K562 (cell line): ENCODE measurements around the gene FDX2. TPM values are rescaled to one million over a fixed set of nuclear protein-coding genes. Genes with fewer than 3 reads are reported as not detected.

Experiments
- ATAC-seq: fragments of 200-7000 bp; cut with Tn5 transposase; 3 replicates; pipeline ENCODE4 v1.9.1; 2020; ENCODE audit warnings: moderate library complexity
- BruUV-seq: library from RNA; stranded (reverse); fragments of 400-500 nt; replicated peaks from 2 replicates; lab custom pipeline; 2021; lab: Mats Ljungman, UMichigan
- CTCF ChIA-PET: fragments of 300-600 bp; formaldehyde crosslinking; extraction: SDS; loops from one replicate; lab custom pipeline; 2021; ENCODE audit warnings: low intra/inter-chr PET ratio; lab: Yijun Ruan, JAX
- POLR2A ChIA-PET: fragments of 300-600, 350-650 bp; sonication (Branson Sonifier 250); formaldehyde crosslinking; extraction: SDS; loops from one replicate; lab custom pipeline; 2021; ENCODE audit warnings: antibody characterized with exemption, inconsistent platforms; lab: Yijun Ruan, JAX
- DNase-seq, 4 experiments: peaks; one replicate each; pipeline versions ENCODE4 v3.0.0 to v3.0.0-alpha.2; 2011 to 2018; ENCODE audit warnings: low spot score in 3 of 4, mixed read lengths in 3 of 4; ENCODE audit errors: extremely low read depth in 1 of 4
- FAIRE-seq: peaks from 2 replicates; lab custom pipeline; 2011; peaks lifted over from hg19 to GRCh38; lab: Jason Lieb, UNC
- H2AFZ ChIP-seq: 2 replicates; pipeline ENCODE4 v1.6.0; 2011; ENCODE audit warnings: low read depth, low read length, control low read depth, inconsistent platforms
- H3K27ac ChIP-seq: fragments of 200-600 bp; 3 replicates; pipeline ENCODE4 v1.8.0; 2011; ENCODE audit warnings: low read depth, mild to moderate bottlenecking, control low read depth, inconsistent platforms, low read length, moderate library complexity, mixed read lengths; ENCODE audit errors: extremely low read depth
- H3K27me3 ChIP-seq, 2 experiments: fragments of 300-600 bp in 1 of 2; 2 replicates in 1 of 2; 3 replicates in 1 of 2; pipeline versions ENCODE4 v1.6.0 to v1.8.0; 2011; ENCODE audit warnings: inconsistent platforms in 2 of 2, low read length in 2 of 2, mild to moderate bottlenecking in 1 of 2, mixed read lengths in 1 of 2, moderate library complexity in 1 of 2; ENCODE audit not compliant: control insufficient read depth in 2 of 2, insufficient read depth in 2 of 2
- H3K36me3 ChIP-seq: fragments of 300-600 bp; 3 replicates; pipeline ENCODE4 v1.8.0; 2011; ENCODE audit warnings: mild to moderate bottlenecking, low read length, inconsistent platforms; ENCODE audit not compliant: control insufficient read depth, insufficient read depth
- H3K4me1 ChIP-seq, 2 experiments: fragments of 200-600 bp in 1 of 2; replicated peaks in 1 of 2; 2 replicates in 1 of 2; 3 replicates in 1 of 2; pipeline versions ENCODE4 v1.5.1 to v1.8.0; 2011; ENCODE audit warnings: inconsistent platforms in 2 of 2, low read length in 2 of 2, mild to moderate bottlenecking in 1 of 2, mixed read lengths in 1 of 2, moderate library complexity in 1 of 2; ENCODE audit not compliant: control insufficient read depth in 2 of 2, insufficient read depth in 2 of 2
- H3K4me2 ChIP-seq: 2 replicates; pipeline ENCODE4 v1.6.1; 2011; ENCODE audit warnings: low read length, control low read depth, inconsistent platforms, mixed read lengths; ENCODE audit not compliant: insufficient read depth
- H3K4me3 ChIP-seq: fragments of 200-600 bp; sonication (generic), shearing (Covaris generic); 2 replicates; pipeline ENCODE4 v1.5.1; 2016; ENCODE audit warnings: control low read depth, inconsistent platforms
- H3K79me2 ChIP-seq: fragments of 200-600 bp; 3 replicates; pipeline ENCODE4 v1.8.0; 2011; ENCODE audit warnings: low read length, inconsistent platforms; ENCODE audit not compliant: control insufficient read depth, insufficient read depth
- H3K9ac ChIP-seq, 2 experiments: 2 replicates each; pipeline versions ENCODE4 v1.6.0 to v1.6.1; 2011; ENCODE audit warnings: low read depth in 2 of 2, low read length in 2 of 2, control low read depth in 1 of 2, inconsistent platforms in 1 of 2, mild to moderate bottlenecking in 1 of 2, mixed read lengths in 1 of 2; ENCODE audit not compliant: insufficient read depth in 1 of 2
- H3K9me1 ChIP-seq: one replicate; pipeline ENCODE4 v1.6.0; 2011; ENCODE audit warnings: inconsistent platforms, mild to moderate bottlenecking, low read length, moderate library complexity; ENCODE audit not compliant: control insufficient read depth, insufficient read depth
- H3K9me3 ChIP-seq: replicated peaks from 2 replicates; pipeline ENCODE4 v1.5.1; 2011; ENCODE audit warnings: low read depth, low read length, inconsistent platforms; ENCODE audit not compliant: control insufficient read depth, insufficient read depth
- H4K20me1 ChIP-seq: replicated peaks from 2 replicates; pipeline ENCODE4 v1.6.1; 2011; ENCODE audit warnings: low read length, inconsistent platforms, mixed read lengths; ENCODE audit not compliant: control insufficient read depth, insufficient read depth
- BCOR ChIP-seq: fragments of 450-650 bp; IDR thresholded peaks from 2 replicates; pipeline ENCODE4 v1.6.1; 2016
- BHLHE40 ChIP-seq: IDR thresholded peaks from 2 replicates; pipeline ENCODE4 v1.6.1; 2011; ENCODE audit warnings: low read length, improper control_type of control experiment
- BRCA1 ChIP-seq, 2 experiments: fragments of 450-650 bp in 1 of 2; sonication (generic) in 1 of 2; formaldehyde crosslinking in 1 of 2; IDR thresholded peaks; 2 replicates each; pipeline versions ENCODE4 v1.5.0 to v1.6.1; 2017 to 2020; ENCODE audit warnings: mild to moderate bottlenecking in 1 of 2, missing genetic modification reagents in 1 of 2
- FOXP4 ChIP-seq: sonication (generic); formaldehyde crosslinking; IDR thresholded peaks from 2 replicates; pipeline ENCODE4 v1.8.0; 2022; ENCODE audit warnings: mild to moderate bottlenecking, missing genetic modification reagents, borderline replicate concordance
- GABPB1 ChIP-seq: sonication (generic); formaldehyde crosslinking; IDR thresholded peaks from 2 replicates; pipeline ENCODE4 v1.8.0; 2022; ENCODE audit warnings: mild to moderate bottlenecking, missing genetic modification reagents
- HDAC1 ChIP-seq, 2 experiments: fragments of 450-650 bp; IDR thresholded peaks; 2 replicates each; pipeline ENCODE4 v1.6.1; 2016 to 2017; ENCODE audit warnings: inconsistent platforms in 1 of 2, mild to moderate bottlenecking in 1 of 2, moderate library complexity in 1 of 2
- HMBOX1 ChIP-seq: sonication (generic); IDR thresholded peaks from 2 replicates; pipeline ENCODE4 v1.6.1; 2016
- HNRNPK ChIP-seq: fragments of 200-400 bp; formaldehyde crosslinking; IDR thresholded peaks from one replicate; pipeline ENCODE4 v1.6.1; 2018; ENCODE audit warnings: mild to moderate bottlenecking, low read depth, low read length; ENCODE audit not compliant: poor library complexity, severe bottlenecking
- KAT8 ChIP-seq: fragments of 450-650 bp; IDR thresholded peaks from 2 replicates; pipeline ENCODE4 v1.6.1; 2016; ENCODE audit warnings: low read depth, mild to moderate bottlenecking
- NCOA6 ChIP-seq: fragments of 450-650 bp; IDR thresholded peaks from 2 replicates; pipeline ENCODE4 v1.6.1; 2017; ENCODE audit warnings: mild to moderate bottlenecking
- PHF21A ChIP-seq: fragments of 450-650 bp; IDR thresholded peaks from 2 replicates; pipeline ENCODE4 v1.6.1; 2017; ENCODE audit warnings: low read depth, borderline replicate concordance
- PYGO2 ChIP-seq: fragments of 450-650 bp; IDR thresholded peaks from 2 replicates; pipeline ENCODE4 v1.6.1; 2016; ENCODE audit warnings: mild to moderate bottlenecking, missing genetic modification characterization, moderate library complexity, missing compliant biosample characterization
- STAT5A ChIP-seq: IDR thresholded peaks from 2 replicates; pipeline ENCODE4 v1.6.1; 2012; ENCODE audit warnings: low read length, inconsistent platforms, borderline replicate concordance
- YY1 ChIP-seq, 3 experiments: IDR thresholded peaks; 2 replicates each; pipeline ENCODE4 v1.6.1; 2011; ENCODE audit warnings: low read length in 2 of 3, mild to moderate bottlenecking in 2 of 3, moderate library complexity in 2 of 3, borderline replicate concordance in 1 of 3, control low read depth in 1 of 3, low read depth in 1 of 3; ENCODE audit not compliant: insufficient read depth in 3 of 3, insufficient replicate concordance in 2 of 3, control insufficient read depth in 1 of 3, insufficient read length in 1 of 3; ENCODE audit errors: extremely low read depth in 1 of 3
- ZBTB9 ChIP-seq: fragments of 450-650 bp; formaldehyde crosslinking; IDR thresholded peaks from 2 replicates; pipeline ENCODE4 v1.4.0; 2020; ENCODE audit warnings: mild to moderate bottlenecking, moderate library complexity
- ZNF212 ChIP-seq: fragments of 450-650 bp; formaldehyde crosslinking; IDR thresholded peaks from 2 replicates; pipeline ENCODE4 v1.4.0; 2020; ENCODE audit warnings: mild to moderate bottlenecking
- WGBS: fragments of 100-300 bp; shearing (Covaris generic); methylation state at CpG from one replicate; pipeline ENCODE4 v1.1.6; 2016; ENCODE audit warnings: low coverage, mixed read lengths; ENCODE audit not compliant: insufficient coverage; ENCODE audit errors: missing lambda C conversion rate; 5-methylcytosine and 5-hydroxymethylcytosine counted together
- in situ Hi-C: fragments of 300-500 bp; cut with MboI; formaldehyde crosslinking; loops from 4 replicates; pipeline ENCODE4 v1.15.0; 2018; ENCODE audit warnings: inconsistent platforms, mixed read lengths
- intact Hi-C: fragments of 100-400 bp; cut with micrococcal nuclease; formaldehyde crosslinking; loops from 2 replicates; pipeline ENCODE4 v1.14.2; 2022
- polyA plus RNA-seq, 8 experiments: library from polyadenylated mRNA; depleted of rRNA in 4 of 8; stranded (reverse) in 5 of 8; unstranded in 3 of 8; fragments of >200 nt; fragmentation: Nextera tagmentation in 2 of 8; fragmentation: Illumina TruSeq in 1 of 8; extraction: Ambion mirVana in 2 of 8; extraction: Trizol in 1 of 8; gene quantifications; 2 replicates each; pipeline versions ENCODE4 v1.2.1 to v1.2.3, GENCODE V29; 2011 to 2014; ENCODE audit warnings: inconsistent platforms in 1 of 8, missing spikeins in 1 of 8
- total RNA-seq, 7 experiments: library from RNA; depleted of rRNA in 6 of 7; stranded (reverse); fragments of >200 nt in 6 of 7; fragmentation: Illumina TruSeq in 2 of 7; extraction: Trizol in 2 of 7; gene quantifications; 2 replicates each; pipeline versions ENCODE4 v1.2.1 to v1.2.3, GENCODE V29; 2011 to 2021; ENCODE audit warnings: low replicate concordance in 1 of 7

The FDX2 gene
- total and polyA plus RNA-seq, 9 of the 15 experiments (the other 6 are each of a cell fraction or from before 2014, with no cell fraction given): 2.5 to 49.8 (median 29.7) TPM

- DNase-seq: peak in 2 of 4 experiments; percentile 19 to 52
- ATAC-seq: no peak
- Histone ChIP-seq H3K36me3 (peaks cover 39% of the 10 kb centered on the region), H3K79me2 (peaks cover 83% of the 10 kb centered on the region), H3K9me1 (no peaks in the 10 kb centered on the region), H3K27ac (peak overlapping the region; percentile 96), H3K4me1 (peaks cover 24 to 91% of the 10 kb centered on the region in 2 experiments; a peak in 4 of 5 replicates), H2AFZ (peak overlapping the region; percentile 44), H3K4me3 (peak overlapping the region; percentile 79), H3K9me3 (peaks cover 2% of the 10 kb centered on the region; the same call in 1 of the 2 replicates), H3K27me3 (no peaks in the 10 kb centered on the region), H3K4me2 (peak overlapping the region; percentile 99), H3K9ac (peak overlapping the region; percentile 91 to 99), H4K20me1 (no peaks in the 10 kb centered on the region; the same call in 1 of the 2 replicates)
- ChIA-PET CTCF (no interaction called here), POLR2A (interaction anchor here (0.8 to 3.6 kb wide), 7 partner anchors 10 to 102 kb away, joined by 3 to 23 read pairs (median 5); partner anchors contain the start of gene RAVER1)
- WGBS: under 1% methylated on average over 30 of the region's 30 CpGs
- BruUV-seq: no TSS peak
- intact Hi-C loops: no loop called here
- FAIRE-seq: no peak
- in situ Hi-C loops: no loop called here
- TF ChIP-seq ZBTB9 (CRISPR knock-in tag): no peak
- TF ChIP-seq ZNF212: no peak
- TF ChIP-seq HNRNPK: no peak
- TF ChIP-seq YY1 (IDR thresholded peaks at IDR 0.05; ENCODE audit: borderline replicate concordance in 1 of 3, control insufficient read depth in 1 of 3, extremely low read depth in 1 of 3, insufficient read depth in 3 of 3, insufficient read length in 1 of 3, insufficient replicate concordance in 2 of 3, low read depth in 1 of 3, low read length in 2 of 3): peak in 1 of 3 experiments; percentile 2
- no peak for TF ChIP-seq PYGO2 (tag)
- no peak for TF ChIP-seq KAT8
- TF ChIP-seq HMBOX1: no peak
- no peak for TF ChIP-seq HDAC1 (IDR thresholded peaks at IDR 0.05)
- no peak for TF ChIP-seq GABPB1 (CRISPR knock-in tag)
- no peak for TF ChIP-seq STAT5A
- no peak for TF ChIP-seq BRCA1 (IDR thresholded peaks at IDR 0.05)
- TF ChIP-seq BRCA1 (CRISPR knock-in tag; IDR thresholded peaks at IDR 0.05): peak; percentile 3; the same call in 1 of the 2 replicates
- no peak for TF ChIP-seq BCOR
- no peak for TF ChIP-seq PHF21A
- no peak for TF ChIP-seq FOXP4 (CRISPR knock-in tag)
- TF ChIP-seq NCOA6: no peak
- no peak for TF ChIP-seq BHLHE40
Measured at GRCh38 chr19:10290357-10290875, 25.4 kb downstream of the FDX2 start.
